Fibroblast of pulmonary artery (primary cell): ENCODE data around the gene TFRC.
A peak's percentile ranks its signal among the peaks of the same experiment; 100 is the strongest.
"Not testable (repeated sequence)": the region's sequence is repeated elsewhere in the genome, so short reads cannot be mapped to it uniquely, and the experiment has no call there.

ENCODE experiments used
- DNase-seq: peaks from one replicate; pipeline ENCODE4 v3.0.0-alpha.2; 2010; ENCODE audit warnings: low read depth
- H3K4me3 ChIP-seq: replicated peaks from 2 replicates; pipeline ENCODE4 v1.5.1; 2011; ENCODE audit warnings: low read depth, mild to moderate bottlenecking, control low read depth, low read length, moderate library complexity
- CTCF ChIP-seq: IDR thresholded peaks from 2 replicates; pipeline ENCODE4 v1.5.1; 2011; ENCODE audit warnings: mild to moderate bottlenecking, control low read depth, low read length, inconsistent platforms; ENCODE audit errors: missing control alignments

The TFRC gene

GRCh38 chr3:196079682-196080081 is 2.2 kb downstream of the TFRC start:
- no peak for TF ChIP-seq CTCF
- no peak for DNase-seq
- no peak overlapping the region for H3K4me3 ChIP-seq

DNA sequence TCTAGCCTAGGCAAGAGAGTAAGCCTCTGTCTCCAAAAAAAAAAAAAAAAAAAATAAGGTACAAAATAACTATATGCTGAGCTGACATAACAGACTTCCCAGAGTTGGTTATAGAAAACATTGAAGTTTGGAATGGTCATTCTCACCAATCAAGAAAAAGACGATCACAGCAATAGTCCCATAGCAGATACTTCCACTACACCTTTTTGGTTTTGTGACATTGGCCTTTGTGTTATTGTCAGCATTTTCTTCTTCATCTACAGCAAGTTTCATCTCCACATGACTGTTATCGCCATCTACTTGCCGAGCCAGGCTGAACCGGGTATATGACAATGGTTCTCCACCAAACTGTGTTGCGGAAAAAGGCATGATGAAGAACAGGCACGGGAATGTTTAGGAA is 6.9 kb downstream of the TFRC start:
- DNase-seq: no peak
- TF ChIP-seq CTCF: no peak
- H3K4me3 ChIP-seq: no peak overlapping the region

DNA sequence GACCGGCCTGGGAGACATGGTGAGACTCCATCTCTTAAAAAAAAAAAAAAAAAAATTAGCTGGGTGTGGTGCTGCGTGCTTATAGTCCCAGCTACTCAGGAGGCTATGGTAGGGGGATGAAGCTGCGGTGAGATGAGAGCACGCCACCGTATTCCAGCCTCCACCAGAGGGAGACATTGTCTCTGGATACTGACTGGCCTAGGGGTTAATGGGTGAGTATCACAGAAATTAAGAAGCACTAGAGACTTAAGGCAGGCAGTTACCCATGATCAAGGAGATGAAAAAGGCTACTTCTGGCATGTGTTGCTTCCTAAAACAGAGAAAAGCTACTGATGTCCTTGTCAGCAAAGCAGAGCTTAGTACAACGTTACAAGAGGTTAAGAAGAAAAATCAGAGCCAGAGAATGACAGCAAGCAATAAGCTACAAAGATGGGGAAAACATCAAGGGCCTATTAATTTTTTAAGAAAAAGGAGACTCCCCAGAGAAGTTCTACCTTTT is 8.6 kb downstream of the TFRC start:
- peak; percentile 74 for DNase-seq
- H3K4me3 ChIP-seq: no peak overlapping the region
- peak; percentile 89 for TF ChIP-seq CTCF

DNA sequence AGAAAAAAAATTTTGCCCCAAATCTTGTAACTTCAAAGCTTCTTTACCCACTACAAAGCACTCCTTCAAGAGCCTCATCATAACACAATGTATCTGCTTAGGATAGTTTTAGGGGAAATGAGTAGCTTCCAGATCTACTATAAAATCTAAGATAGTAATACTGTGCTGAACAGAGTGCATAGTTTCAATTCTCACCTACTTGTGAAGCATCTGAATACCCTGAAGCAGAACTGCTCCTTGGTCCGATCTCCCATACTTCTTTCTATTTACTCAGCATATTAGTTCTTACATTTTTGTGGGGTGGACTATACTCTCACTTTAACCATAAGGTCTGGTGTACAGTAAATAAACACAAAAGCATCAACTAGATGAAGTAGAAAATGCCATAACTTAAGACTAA is 9.6 kb downstream of the TFRC start:
- H3K4me3 ChIP-seq: no peak overlapping the region
- no peak for TF ChIP-seq CTCF
- DNase-seq: no peak

- not testable (repeated sequence) for H3K4me3 ChIP-seq, DNase-seq
Measured at GRCh38 chr3:196068812-196069211, 13.1 kb downstream of the TFRC start.

DNA sequence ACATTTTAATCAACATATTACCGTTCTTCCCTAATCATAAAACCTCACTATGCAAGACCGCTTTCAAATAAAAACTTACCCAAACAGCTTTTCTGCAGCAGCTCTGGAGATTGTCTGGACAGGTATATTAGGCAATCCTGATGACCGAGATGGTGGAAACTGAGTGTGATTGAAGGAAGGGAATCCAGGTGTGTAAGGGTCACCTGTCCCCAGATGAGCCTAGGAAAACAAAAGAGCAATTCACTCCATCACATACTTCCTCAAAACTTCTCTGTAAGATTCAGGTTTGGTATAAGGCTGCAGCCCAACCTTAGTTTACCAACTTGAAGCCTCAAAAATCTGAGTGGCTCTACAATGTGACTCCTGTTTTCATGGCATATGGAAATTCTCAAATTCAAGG is 14.5 kb downstream of the TFRC start:
- H3K4me3 ChIP-seq: no peak overlapping the region
- no peak for TF ChIP-seq CTCF
- no peak for DNase-seq

- no peak for TF ChIP-seq CTCF
- H3K4me3 ChIP-seq: no peak overlapping the region
- DNase-seq: no peak
Measured at GRCh38 chr3:196063971-196064370, 17.9 kb downstream of the TFRC start.

DNA sequence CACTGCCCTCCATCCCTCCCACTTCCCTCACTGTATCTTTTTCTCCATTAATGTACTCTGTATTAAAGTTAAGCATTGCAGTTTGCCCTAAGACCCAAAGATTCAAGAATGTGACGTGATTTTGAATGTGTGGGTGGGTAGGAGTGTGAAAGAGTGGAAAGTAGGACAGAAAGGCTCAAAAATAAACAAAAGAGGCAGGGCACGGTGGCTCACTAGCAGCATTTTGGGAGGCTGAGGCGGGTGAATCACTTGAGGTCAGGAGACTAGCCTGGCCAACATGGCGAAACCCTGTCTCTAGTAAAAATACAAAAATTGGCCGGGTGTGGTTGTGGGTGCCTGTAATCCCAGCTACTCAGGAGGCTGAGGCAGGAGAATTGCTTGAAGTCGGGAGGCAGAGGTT is 18.4 kb downstream of the TFRC start:
- H3K4me3 ChIP-seq: no peak overlapping the region
- TF ChIP-seq CTCF: no peak
- no peak for DNase-seq
